Heart right ventricle (tissue), 16 donors: ENCODE data around the gene ALPL. TPM values are rescaled to one million over a fixed set of nuclear protein-coding genes. Genes with fewer than 3 reads are reported as not detected.

ENCODE experiments used
- ATAC-seq, 8 donors: fragments of 200-7000 bp; cut with Tn5 transposase; one replicate each; pipeline ENCODE4 v1.9.1; 2020; ENCODE audit warnings: mild to moderate bottlenecking in 8 of 8, moderate library complexity in 8 of 8, moderate number of reproducible peaks in 1 of 8
- DNase-seq, 2 donors: peaks; one replicate each; pipeline ENCODE4 v3.0.0-alpha.2; 2020
- H3K27ac ChIP-seq, 10 donors: fragments of 200-600 bp; sonication (generic) in 2 of 10; one replicate each; pipeline versions ENCODE4 v1.5.0 to v1.8.0; 2020 to 2022; ENCODE audit warnings: mild to moderate bottlenecking in 3 of 10
- H3K27me3 ChIP-seq, 7 donors: fragments of 200-600 bp; one replicate each; pipeline ENCODE4 v1.8.0; 2021 to 2022; ENCODE audit warnings: mild to moderate bottlenecking in 2 of 7
- H3K36me3 ChIP-seq, 9 donors: fragments of 200-600 bp; sonication (generic) in 1 of 9; one replicate each; pipeline versions ENCODE4 v1.5.0 to v1.8.0; 2020 to 2022; ENCODE audit warnings: mild to moderate bottlenecking in 2 of 9
- H3K4me1 ChIP-seq, 9 donors: fragments of 200-600 bp; sonication (generic) in 1 of 9; one replicate each; pipeline versions ENCODE4 v1.5.0 to v1.8.0; 2020 to 2022; ENCODE audit warnings: mild to moderate bottlenecking in 4 of 9
- H3K4me3 ChIP-seq, 10 donors: fragments of 200-600 bp; sonication (generic) in 2 of 10; one replicate each; pipeline versions ENCODE4 v1.5.0 to v1.8.0; 2020 to 2022; ENCODE audit warnings: mild to moderate bottlenecking in 7 of 10, moderate library complexity in 2 of 10
- H3K9me3 ChIP-seq, 11 donors: fragments of 200-600 bp in 10 of 11; sonication (generic) in 2 of 11; one replicate each; pipeline versions ENCODE4 v1.5.0 to v1.8.0; 2013 to 2022; ENCODE audit warnings: mild to moderate bottlenecking in 2 of 11, control low read depth in 1 of 11, moderate library complexity in 1 of 11
- CTCF ChIP-seq, 9 donors: fragments of 200-600 bp; sonication (generic) in 2 of 9; IDR thresholded peaks; one replicate each; pipeline versions ENCODE4 v1.5.0 to v1.8.0; 2021 to 2022; ENCODE audit warnings: antibody characterized with exemption in 9 of 9, mild to moderate bottlenecking in 5 of 9, moderate library complexity in 1 of 9
- WGBS, 2 donors: extraction: QIAGEN DNeasy Blood & Tissue Kit; methylation state at CpG; one replicate each; pipeline ENCODE4 v1.1.7; 2013; ENCODE audit warnings: inconsistent platforms in 1 of 2; 5-methylcytosine and 5-hydroxymethylcytosine counted together
- intact Hi-C, 10 donors: fragments of 100-400 bp; cut with DNase I; formaldehyde crosslinking; loops; one replicate each; pipeline versions ENCODE4 v1.11.1 to v1.14.2; 2022
- polyA plus RNA-seq, 2 donors: library from polyadenylated mRNA; stranded (reverse); fragments of 200-250 nt; gene quantifications; one replicate each; pipeline ENCODE4 v1.2.3, GENCODE V29; 2013
- total RNA-seq, 10 donors: library from RNA; stranded (reverse); fragmentation: NEBNext Ultra II Directional in 3 of 10; extraction: Animal tissue kit (Norgen Biotek cat#: 25700) in 3 of 10; gene quantifications; one replicate each; pipeline versions ENCODE4 v1.2.1 to v1.2.4, GENCODE V29; 2021 to 2023
- donor health status: Arrhythmogenic right ventricular cardiomyopathy.
- donor health status: ischemic (EF 13 %, LVEDD 7.1; RV severe dilation, severe dysfunction).
- donor health status: healthy with polysubstance abuse.
- donor health status: DM: no; HTN: yes; CAD: no.
- donor health status: DM: no; HTN: no; CAD: no.
- donor health status: ischemic (EF 25% LVEDD 6.9; RV normal size, moderate dysfunction).
- donor health status: ischemic (EF 25% LVEDD 5.7; RV mildly dilated, moderate dysfunction).
- donor health status: healthy.
- donor health status: DM: yes; HTN: yes; CAD: no.
- donor health status: Ischemic cardiomyopathy.
- donor health status: ischemic (EF 35%, LVEDD 5.7; RV mildly dilated, moderate dysfunction).
- donor health status: nonischemic (EF 11% LVEDD 7.7; RV severe dilation, severe dysfunction).
- donor health status: DM: yes; HTN: yes; CAD: no.
- donor health status: PGD.
- donor health status: ischemic (EF 29% LVEDD 5.4; RV normal size, mild dysfunction).
- donor health status: nonischemic (EF 23%, LVEDD 6.1; RV moderate dilation, normal function).

The ALPL gene
- total and polyA plus RNA-seq, 12 donors: 7.1 to 21.1 (median 9.3) TPM

- intact Hi-C loops: loop anchor here in 1 of 10 donors (5.0 kb wide), 1 partner anchor 37 kb away; no protein-coding TSS in a partner anchor
- peaks cover 0 to 14% (median 12%) of the 10 kb centered on the region in 9 donors for H3K4me1 ChIP-seq
- no peak for TF ChIP-seq CTCF (IDR thresholded peaks at IDR 0.05)
- DNase-seq: no peak
- WGBS, 2 donors: 87 to 92% methylated on average over 7 of the region's 7 CpGs
- peaks cover 0 to 4% (median 0%) of the 10 kb centered on the region in 7 donors for H3K27me3 ChIP-seq
- H3K27ac ChIP-seq: peak overlapping the region in 5 of 10 donors; percentile 20 to 67 (median 57)
- ATAC-seq: peak in 2 of 8 donors; percentile 11 to 17
- H3K9me3 ChIP-seq: no peaks in the 10 kb centered on the region
- no peak overlapping the region for H3K4me3 ChIP-seq
- H3K36me3 ChIP-seq: no peaks in the 10 kb centered on the region
Measured at GRCh38 chr1:21525340-21525717, 16.1 kb downstream of the ALPL start.

- intact Hi-C loops: loop anchor here in 1 of 10 donors (5.0 kb wide), 1 partner anchor 36 kb away; no protein-coding TSS in a partner anchor
- 82% methylated on average over 1 of the region's 1 CpG for WGBS, 2 donors
- no peak for TF ChIP-seq CTCF (IDR thresholded peaks at IDR 0.05)
- DNase-seq: no peak
- Histone ChIP-seq H3K4me3 (no peak overlapping the region), H3K9me3 (no peaks in the 10 kb centered on the region), H3K27me3 (peaks cover 0 to 11% (median 0%) of the 10 kb centered on the region in 7 donors), H3K27ac (no peak overlapping the region), H3K4me1 (peaks cover 0 to 14% (median 12%) of the 10 kb centered on the region in 9 donors), H3K36me3 (no peaks in the 10 kb centered on the region)
- no peak for ATAC-seq
Measured at GRCh38 chr1:21526441-21526840, 17.2 kb downstream of the ALPL start.

GRCh38 chr1:21530368-21531016, 21.3 kb downstream of the ALPL start:
- 74 to 85% methylated on average over 7 of the region's 7 CpGs for WGBS, 2 donors
- intact Hi-C loops: no loop called here

GRCh38 chr1:21531241-21531640, 22.0 kb downstream of the ALPL start:
- H3K36me3 ChIP-seq: no peaks in the 10 kb centered on the region
- H3K4me3 ChIP-seq: no peak overlapping the region
- peaks cover 0 to 13% (median 7%) of the 10 kb centered on the region in 9 donors for H3K4me1 ChIP-seq
- no peaks in the 10 kb centered on the region for H3K9me3 ChIP-seq
- no peak for DNase-seq
- H3K27ac ChIP-seq: no peak overlapping the region
- intact Hi-C loops: no loop called here
- WGBS, 2 donors: 92 to 95% methylated on average over 5 of the region's 5 CpGs
- peaks cover 0 to 14% (median 0%) of the 10 kb centered on the region in 7 donors for H3K27me3 ChIP-seq
- no peak for ATAC-seq
- TF ChIP-seq CTCF (IDR thresholded peaks at IDR 0.05): no peak

More at GRCh38 chr1:21530368-21531016, 21.3 kb downstream of the ALPL start:
- ATAC-seq (no peak), DNase-seq (no peak)
- Histone ChIP-seq H3K27me3 (peaks cover 0 to 14% (median 0%) of the 10 kb centered on the region in 7 donors), H3K27ac (no peak overlapping the region), H3K9me3 (no peaks in the 10 kb centered on the region), H3K4me1 (peaks cover 0 to 8% (median 5%) of the 10 kb centered on the region in 9 donors), H3K36me3 (no peaks in the 10 kb centered on the region), H3K4me3 (no peak overlapping the region)
- TF ChIP-seq CTCF (IDR thresholded peaks at IDR 0.05): no peak
